NCI-H345 treated with DMSO at 0.1 percent for 48 hours (cell line): ENCODE data around the gene KRTAP10-8.
"Not testable (repeated sequence)": the region's sequence is repeated elsewhere in the genome, so short reads cannot be mapped to it uniquely, and the experiment has no call there.

Experiments used
- DNase-seq: peaks from one replicate; lab custom pipeline; 2025; ENCODE audit not compliant: unreplicated experiment; lab: John Stamatoyannopoulos, UW

KRTAP10-8 gene

GRCh38 chr21:44643741-44644310 is 31.9 kb downstream of the KRTAP10-8 start:
- no peak for DNase-seq

DNA sequence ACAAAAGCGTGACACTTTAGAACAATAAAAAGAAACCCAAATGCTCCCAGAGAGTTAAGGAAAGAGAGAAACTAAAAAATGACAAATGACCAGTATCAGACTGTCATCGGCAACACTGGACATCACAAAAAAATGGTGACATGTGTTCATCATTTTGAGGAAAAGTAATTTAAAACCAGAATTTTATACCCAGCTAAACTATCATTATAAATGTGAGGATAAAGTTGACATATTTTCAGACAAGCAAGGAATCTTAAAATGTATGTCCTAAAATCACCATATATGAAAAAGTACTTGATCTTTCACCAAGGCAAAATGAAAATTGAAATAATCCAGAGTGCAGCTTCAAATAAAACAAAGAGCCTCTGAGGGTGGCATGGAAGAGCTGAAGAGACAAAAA is 33.0 kb downstream of the KRTAP10-8 start:
- DNase-seq = no peak

- DNase-seq = not testable (repeated sequence)
Measured at GRCh38 chr21:44646366-44647221, 34.7 kb downstream of the KRTAP10-8 start, which contains the start of gene KRTAP10-11. Gene KRTAP10-11, plus strand, starts transcription at chr21:44646414. Its CDS starts 45 bp downstream, at chr21:44646459.

DNA sequence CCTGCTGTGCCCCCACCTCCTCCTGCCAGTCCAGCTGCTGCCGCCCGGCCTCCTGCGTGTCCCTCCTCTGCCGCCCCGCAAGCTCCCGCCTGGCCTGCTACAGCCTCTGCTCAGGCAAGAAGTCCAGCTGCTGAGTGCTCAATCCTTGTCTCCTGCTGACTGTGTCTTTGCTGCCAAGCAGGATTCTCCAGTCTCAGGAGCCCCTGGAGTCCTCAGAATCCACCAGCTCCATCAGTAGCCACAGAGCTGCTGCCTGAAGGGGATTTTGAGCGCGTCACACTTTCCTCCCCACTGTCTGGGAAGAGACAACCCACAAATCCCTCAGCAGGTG is 35.3 kb downstream of the KRTAP10-8 start:
- peak; percentile 76 for DNase-seq

- DNase-seq = no peak
Measured at GRCh38 chr21:44648557-44649311, 36.9 kb downstream of the KRTAP10-8 start.

- DNase-seq = no peak
Measured at GRCh38 chr21:44649521-44650100, 37.7 kb downstream of the KRTAP10-8 start.

GRCh38 chr21:44650265-44650972 is 38.5 kb downstream of the KRTAP10-8 start:
- DNase-seq = no peak

- no peak for DNase-seq
Measured at GRCh38 chr21:44650973-44651675, 39.2 kb downstream of the KRTAP10-8 start.

GRCh38 chr21:44653123-44653522 is 41.2 kb downstream of the KRTAP10-8 start:
- DNase-seq = no peak

GRCh38 chr21:44653656-44654575 is 42.0 kb downstream of the KRTAP10-8 start:
- peak; percentile 87 for DNase-seq

- DNase-seq = no peak
Measured at GRCh38 chr21:44654576-44655175, 42.8 kb downstream of the KRTAP10-8 start, which contains the start of gene KRTAP12-4. Gene KRTAP12-4, minus strand, starts transcription at chr21:44654659. Its CDS starts 45 bp downstream, at chr21:44654614.

- DNase-seq = no peak
Measured at GRCh38 chr21:44656868-44657267, 45.0 kb downstream of the KRTAP10-8 start.

DNA sequence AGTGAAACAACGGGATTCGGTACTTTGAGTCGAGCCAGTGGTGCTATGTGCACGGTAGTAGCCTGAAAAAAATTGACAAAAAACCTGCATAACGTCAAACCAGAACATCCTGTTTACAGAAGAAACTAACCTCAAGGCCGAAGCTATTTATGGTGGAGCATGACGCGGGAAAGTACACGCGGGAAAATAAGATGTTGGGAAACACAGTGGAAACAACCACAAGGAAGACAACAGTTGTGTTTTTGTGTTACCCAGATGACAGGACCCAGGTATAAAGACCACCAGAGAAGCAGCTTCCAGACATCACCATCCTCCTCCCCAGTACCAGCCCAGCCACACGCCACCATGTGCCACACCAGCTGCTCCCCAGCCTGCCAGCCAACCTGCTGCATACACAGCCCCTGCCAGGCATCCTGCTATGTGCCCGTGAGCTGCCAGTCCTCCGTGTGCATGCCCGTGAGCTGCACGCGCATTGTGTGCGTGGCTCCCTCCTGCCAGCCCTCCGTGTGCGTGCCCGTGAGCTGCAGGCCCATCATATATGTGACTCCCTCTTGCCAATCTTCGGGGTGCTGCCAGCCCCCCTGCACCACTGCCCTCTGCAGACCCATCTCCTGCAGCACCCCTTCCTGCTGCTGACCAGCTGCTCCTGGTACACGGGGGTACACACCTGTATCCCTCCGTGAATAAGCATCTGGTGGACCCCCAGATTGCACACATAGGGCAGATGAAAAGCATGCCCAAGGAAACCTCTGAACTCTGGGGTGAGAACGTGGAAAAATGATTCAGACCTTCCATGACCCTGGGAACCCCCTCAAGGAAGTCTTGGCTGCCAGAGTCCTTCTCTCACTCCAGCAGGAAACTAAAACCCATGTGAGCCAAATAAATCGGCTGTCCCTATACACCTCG is 46.0 kb downstream of the KRTAP10-8 start, which contains the start of gene KRTAP12-3:
Gene KRTAP12-3 (plus strand): TSS at position 298 of the 906 bp plus-strand sequence. CDS start 48 bp downstream, at position 346.
- no peak for DNase-seq

GRCh38 chr21:44658541-44658910 is 46.6 kb downstream of the KRTAP10-8 start:
- no peak for DNase-seq

- DNase-seq = no peak
Measured at GRCh38 chr21:44658913-44659595, 47.2 kb downstream of the KRTAP10-8 start.

- not testable (repeated sequence) for DNase-seq
Measured at GRCh38 chr21:44661567-44661966, 49.7 kb downstream of the KRTAP10-8 start.
